GM18868 (cell line): ENCODE measurements around the gene COG1.

Experiments
- ATAC-seq: cut with Tn5 transposase; IDR thresholded peaks from one replicate; pipeline ENCODE4 v1.9.1; 2021; ENCODE audit warnings: mild to moderate bottlenecking, moderate library complexity; ENCODE audit not compliant: unreplicated experiment

The COG1 gene

DNA sequence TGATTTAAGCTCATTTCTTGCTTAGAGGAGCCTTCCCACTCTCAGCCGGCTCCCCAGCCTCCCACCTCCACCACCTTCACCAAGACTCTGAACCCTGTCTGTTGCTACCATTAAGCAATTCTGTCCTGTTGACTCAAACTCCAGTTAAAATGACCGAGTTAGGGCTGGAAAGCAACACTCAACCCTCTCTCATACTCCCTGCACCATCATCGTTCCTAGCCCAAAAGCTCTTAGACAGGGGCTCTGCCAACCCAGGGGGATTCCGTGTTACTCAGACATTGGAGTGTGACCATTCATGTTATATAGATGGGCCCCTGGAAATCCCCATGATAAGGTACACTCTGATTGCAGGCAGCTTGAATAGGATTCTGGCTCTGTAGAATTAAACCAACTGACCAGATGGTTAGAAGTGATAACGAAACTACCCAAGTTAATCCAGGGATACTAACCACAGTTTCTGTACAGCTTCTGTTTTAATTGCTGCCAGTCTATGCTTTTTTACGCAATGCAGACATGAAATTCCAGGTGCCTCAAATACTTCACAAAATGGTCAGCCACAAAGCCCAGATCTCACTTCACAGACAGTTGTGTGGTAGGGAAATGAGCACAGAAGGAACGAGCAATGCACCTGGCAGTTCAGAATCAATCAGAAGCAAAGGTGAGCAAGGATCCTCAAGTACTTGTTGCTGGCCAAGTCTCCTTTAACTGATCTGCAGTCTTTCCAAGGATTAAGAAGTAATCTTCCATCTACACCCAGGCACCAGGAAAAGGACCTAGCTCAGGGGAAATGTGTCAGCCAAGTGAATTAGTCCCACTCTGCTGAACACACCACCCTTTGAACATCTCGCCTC lies 25.9 kb upstream of the COG1 start:
- ATAC-seq: peak; percentile 66

DNA sequence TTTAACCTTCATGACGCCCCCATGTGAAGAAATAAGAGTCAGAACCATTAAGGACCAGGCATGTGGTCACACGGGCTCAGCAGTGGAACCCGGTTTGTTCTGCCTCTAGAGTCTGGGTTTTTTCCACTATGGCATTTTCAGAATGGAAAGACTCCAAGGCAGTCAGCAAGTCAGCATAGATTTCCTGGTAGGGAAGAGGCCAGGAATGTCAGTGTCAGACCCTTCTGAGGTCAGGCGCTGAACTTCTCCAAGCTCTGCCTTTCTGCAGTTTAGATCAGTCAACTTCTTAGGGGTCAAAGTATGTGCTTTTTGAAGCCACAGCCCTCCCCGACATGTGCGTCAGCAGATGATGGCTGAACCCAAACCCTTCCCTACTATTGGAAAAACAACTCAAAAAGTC lies 24.2 kb upstream of the COG1 start:
- no peak for ATAC-seq

DNA sequence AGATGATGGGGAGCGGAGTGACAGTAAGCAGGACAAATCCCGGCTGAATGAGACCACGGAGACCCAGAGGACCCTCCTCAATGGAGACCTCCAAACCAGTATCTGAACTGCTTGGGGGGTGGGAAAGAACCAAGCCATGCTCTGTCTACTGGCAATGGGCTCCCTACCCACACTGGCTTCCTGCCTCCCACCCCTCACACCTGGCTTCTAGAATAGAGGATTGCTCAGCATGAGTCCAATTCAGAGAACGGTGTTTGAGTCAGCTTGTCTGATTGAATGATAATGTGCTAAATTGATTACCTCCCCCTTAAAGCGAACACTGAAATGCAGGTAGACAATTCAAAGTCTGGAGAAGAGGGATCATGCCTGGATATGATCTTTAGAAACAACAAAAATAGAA lies 22.5 kb upstream of the COG1 start:
- ATAC-seq: no peak

DNA sequence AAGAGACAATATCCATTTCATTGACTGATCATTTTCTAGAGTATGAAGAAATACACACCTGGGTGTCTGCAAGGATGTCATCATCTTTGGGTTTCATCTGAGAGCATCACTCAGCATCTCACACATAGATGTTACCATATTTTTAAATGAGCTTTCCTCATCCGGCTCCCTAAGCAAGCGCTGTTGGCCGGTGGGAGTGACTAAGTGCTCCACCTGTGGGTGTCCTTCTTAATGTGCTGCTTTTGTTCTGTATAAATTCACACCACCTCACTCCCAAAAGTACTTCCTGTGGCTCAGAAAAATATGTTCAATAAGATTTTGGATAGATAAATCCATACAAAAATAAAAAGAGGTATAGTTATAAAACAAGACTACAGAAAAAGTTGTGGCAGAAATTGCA lies 20.6 kb upstream of the COG1 start:
- no peak for ATAC-seq

DNA sequence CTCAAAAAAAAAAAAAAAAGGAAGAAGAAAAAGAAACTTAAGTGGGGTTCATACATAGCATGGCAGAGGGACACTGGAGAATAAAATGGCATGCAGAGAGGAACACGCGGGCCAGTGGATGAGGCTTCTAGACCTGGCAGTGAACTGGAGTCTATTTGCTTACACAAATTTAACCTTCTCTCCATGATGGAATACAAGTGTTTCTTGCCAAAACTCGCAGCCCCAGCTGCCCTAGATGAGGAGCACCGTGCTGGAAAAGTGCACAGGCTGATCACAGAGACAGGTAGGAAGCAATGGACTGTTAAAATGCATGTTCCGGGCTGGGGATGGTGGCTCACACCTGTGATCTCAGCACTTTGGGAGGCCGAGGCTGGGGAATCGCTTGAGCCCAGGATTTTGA lies 18.7 kb upstream of the COG1 start:
- ATAC-seq: no peak

DNA sequence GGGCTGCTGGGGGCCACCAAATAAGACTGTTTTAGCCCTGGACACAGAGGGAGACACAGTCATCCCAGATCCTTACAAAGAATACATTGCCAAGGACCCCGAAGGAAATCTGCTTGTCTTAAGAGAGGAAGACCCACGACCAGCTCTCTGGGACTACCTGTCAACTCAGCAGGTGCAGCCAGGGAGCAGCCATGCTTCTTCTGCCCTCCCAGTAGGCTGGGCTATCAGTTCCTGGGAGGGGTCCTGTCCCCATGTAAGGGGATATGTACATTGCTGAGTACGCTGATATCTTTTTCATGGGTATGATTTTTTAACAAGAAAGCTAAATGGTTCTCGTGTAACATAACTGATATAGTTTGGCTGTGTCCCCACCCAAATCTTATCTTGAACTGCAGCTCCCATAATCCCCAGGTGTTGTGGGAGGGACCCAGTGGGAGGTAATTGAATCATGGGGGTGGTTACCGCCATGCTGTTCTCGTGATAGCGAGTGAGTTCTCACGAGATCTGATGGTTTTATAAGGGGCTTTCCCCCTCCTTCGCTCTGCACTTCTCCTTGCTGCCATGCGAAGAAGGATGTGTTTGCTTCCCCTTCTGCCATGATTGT lies 16.8 kb upstream of the COG1 start:
- no peak for ATAC-seq

DNA sequence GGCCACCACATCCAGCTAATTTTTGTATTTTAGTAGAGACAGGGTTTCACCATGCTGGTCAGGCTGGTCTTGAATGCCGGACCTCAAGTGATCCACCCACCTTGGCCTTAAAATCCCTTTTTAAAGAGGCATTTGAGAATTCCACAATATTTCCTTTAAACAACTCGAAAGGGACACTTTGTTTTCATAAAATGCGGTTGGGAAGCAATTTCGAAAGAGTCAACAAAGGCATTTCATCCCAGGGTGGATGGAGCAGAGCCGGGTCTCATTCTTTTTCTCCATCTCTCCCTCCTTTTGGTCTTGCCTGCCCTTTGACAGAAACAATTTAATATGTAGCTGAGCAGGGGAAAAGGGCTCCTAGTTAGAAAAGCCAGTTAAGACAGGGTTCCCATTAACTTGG lies 13.5 kb upstream of the COG1 start:
- no peak for ATAC-seq

DNA sequence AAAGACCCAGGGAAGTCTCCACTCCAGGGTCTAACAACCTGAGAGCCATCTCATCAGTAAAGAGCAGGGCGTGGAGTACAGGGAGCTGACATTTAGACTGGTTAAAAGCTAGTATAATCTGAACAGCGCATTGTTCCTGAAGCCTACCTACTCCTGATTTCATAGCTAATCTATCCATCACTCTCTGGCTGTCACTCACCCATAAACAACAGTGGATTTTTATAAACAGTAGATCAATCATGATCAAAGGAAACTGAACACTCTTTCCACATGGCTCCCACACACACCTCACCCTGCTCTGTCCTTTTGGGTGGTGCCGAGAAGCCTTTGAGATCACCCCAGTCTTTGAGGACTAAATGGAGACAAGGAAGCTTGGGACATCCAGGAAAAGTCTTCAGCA lies 13.0 kb upstream of the COG1 start:
- ATAC-seq: no peak

DNA sequence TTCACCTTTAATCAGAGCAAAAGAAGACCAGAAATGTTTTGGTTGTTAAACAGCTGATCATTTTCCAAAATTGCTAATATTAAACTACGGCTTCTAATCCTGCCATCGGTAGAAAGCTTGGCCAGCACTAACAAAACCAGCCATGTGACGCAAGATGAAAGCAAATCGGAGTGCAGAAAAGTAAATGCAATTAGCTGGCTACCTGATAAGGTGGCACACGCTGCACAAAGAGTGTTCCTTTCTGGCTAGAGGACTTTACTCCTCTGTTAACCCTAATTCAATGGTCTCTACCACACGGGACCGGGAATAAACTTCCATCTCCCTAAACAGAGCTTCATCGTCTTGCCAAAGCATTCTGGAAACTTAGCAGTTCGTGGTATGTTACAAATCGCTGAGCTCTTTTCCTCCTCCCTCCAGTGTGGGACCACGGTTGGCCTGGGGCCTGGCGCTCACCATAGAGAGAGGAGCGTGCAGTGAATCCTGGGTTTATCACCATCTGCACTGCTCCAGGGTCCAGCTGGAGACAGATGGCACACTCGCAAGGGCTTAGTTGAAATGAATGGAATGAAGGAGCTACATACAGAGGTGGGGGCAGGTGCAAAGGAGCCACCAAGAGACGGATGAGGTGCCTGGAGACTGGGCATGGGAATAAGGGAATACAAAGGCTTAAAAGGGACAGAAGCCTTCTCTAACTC lies 10.1 kb upstream of the COG1 start:
- ATAC-seq: no peak

DNA sequence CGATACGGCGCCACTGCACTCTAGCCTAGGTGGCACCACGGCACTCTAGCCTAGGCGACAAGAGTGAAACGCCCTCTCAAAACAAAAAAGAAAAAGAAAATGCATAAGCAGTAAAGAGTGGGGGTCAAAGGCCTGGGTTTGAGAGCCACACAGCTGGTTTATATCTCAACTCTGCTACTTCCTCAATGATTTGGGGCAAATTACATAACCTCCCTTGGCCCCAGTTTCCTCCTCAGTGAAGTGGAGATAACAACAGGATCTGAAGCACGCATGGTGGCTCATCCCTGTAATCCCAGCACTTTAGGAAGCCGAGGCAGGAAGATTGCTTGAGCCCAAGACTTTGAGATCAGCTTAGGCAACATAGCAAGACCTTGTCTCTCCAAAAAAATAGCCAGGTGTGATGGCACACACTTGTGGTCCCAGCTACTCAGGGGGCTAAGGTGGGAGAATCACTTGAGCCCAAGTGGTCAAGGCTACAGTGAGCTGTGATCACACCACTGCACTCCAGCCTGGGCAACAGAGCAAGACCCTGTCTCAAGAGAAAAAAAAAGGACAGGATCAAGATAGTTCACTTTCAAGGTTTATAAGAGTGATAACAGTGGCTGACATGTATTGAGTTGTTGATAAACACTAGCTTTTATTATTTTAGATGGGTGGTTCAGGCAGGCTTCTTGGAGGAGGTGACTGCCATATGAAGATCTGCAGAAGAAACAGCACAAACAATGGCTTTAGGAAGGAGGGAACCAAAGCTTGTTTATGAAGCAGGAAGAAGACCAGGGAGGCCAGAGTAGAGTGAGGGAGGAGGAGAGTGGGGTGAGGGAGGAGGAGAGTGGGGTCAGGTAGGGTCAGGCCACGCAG lies 8.5 kb upstream of the COG1 start:
- no peak for ATAC-seq

DNA sequence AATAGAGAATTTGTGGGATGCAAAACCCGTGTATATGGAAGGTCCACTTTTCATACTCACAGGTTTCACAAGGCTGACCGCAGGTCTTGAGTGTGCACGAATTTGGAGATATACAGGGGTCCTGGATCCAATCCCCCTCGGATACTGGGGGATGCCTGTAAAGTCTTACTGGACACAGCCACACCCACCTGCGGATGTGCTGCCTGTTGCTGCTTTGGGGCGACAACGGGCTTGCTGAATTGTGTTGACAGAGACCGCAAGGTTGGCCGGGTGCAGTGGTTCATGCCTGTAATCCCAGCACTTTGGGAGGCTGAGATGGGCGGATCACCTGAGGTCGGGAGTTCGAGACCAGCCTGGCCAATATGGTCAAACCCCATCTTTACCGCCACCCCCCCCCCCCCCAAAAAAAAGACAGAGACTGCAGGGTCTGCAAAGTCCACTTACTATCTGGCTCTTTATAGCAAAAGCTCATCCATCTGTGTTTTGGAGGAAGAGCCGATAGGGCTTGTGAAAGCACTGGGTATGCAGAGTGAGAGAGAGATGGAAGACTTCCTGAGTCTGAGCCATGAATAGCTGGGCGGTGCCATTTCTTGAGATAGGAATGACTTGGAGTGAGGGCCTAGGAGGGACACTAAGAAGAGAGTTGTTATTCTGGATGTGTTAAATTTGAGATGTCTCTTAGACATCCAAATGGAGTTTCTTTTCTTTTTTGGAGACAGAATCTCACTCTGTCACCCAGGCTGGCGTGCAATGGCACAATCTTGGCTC lies 6.4 kb upstream of the COG1 start:
- ATAC-seq: no peak

DNA sequence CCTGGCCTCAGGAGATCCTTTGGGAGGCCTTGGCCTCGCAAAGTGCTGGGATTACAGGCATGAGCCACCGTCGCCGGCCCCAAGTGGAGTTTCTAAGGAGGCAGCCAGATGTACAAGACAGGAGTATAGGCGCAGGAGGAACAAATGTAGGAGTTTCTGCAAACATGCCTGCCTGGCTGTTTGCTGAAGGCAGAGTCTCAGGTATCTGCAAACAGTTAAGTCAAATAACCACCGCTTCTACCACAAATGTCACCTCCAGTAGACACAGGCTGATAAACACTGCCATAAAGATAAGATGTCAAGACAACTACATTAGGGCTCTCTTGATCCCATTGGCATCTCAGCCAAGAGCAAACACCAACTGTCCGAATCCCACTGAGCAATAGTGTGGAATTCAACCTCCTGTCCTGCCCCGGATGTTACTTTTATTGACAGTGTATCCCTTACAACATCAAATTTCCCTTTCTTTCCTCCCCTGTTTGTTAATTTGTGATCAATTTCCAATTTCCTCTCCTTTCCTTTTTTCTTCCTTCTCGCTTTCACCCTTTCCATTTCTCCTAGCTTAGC lies 5.6 kb upstream of the COG1 start:
- ATAC-seq: no peak

DNA sequence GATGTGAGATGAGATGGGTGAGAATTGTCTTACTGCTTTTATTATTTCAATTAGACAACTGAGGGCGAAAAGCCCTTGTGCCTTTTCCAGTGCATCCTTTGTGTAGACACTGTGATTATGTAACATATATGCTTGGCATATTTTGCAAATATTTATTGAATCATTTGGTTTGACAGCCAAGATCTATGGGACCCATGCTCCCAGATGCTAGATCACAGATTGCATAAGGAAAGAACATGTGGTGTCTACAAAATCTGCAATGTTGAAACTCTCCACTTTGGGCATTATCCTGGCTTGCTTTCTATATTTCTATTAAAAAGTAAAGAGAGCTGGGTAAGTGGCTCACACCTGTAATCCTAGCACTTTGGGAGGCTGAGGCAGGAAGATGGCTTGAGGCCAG lies 4.8 kb upstream of the COG1 start:
- ATAC-seq: no peak

DNA sequence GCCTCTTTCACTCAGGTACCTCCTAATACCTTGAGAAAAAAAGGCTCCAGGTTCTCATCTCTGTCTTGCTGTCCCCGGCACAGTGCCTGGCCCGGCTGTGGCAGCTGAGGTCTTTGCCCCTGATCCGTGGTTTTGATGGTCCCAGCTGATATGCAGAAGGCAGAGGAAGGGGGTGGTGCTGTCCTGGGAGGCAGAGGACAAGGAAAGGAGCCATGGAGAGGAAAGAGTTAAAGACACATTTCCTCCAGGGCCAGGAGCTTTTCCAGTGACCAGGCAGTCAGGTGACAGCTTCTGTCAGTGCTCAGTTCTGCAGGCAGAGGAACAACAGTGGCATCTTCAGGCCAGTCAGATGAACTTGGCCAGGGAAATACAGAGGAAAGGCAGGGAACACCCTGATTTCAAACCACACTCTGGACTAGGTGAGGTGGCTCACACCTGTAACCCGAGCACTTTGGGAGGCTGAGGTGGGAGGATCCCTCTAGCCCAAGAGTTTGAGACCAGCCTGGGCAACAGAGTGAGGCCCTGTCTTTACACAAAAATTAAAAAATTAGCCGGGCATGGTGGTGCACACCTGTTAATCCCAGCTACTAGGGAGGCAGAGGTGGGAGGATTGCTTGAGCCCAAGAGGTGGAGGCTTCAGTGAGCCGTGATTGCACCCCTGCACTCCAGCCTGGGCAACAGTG lies 3.3 kb upstream of the COG1 start:
- ATAC-seq: no peak

DNA sequence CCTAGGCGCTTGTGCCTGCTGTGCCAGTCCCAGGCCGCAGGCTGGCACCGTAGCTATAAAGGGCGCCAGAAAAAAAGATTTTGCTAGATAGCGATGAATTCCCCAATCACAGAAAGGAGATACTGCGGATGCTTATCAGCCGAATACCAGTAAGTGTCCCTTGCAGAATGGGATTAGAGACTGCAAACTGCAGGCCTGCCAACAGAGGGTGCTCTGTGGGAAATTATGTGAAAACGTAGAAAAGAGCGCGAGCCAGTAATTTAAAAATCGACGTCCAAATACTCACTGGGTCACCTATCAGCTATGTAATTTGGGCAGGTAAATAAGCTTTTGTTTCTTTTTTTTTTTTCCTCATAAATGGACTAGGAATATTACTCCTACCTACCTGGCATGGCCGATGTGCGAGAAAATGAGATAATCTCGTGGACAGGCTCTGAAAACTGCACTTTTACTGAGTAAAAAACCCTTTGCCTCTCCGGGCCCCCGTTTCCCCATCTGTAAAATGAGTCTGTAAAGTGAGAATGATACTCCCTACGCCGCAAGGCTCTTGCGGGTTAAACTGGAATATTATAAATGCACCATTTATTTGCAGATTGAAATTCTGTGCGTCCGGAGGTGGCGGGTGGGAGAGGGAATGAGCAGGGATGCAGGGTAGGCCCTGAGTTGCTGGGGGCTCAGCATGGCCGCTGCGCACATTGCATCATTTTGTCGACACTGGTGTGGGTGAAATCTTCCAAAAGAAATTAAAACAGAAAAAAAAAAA lies 1.2 kb upstream of the COG1 start:
- peak; percentile 38 for ATAC-seq

DNA sequence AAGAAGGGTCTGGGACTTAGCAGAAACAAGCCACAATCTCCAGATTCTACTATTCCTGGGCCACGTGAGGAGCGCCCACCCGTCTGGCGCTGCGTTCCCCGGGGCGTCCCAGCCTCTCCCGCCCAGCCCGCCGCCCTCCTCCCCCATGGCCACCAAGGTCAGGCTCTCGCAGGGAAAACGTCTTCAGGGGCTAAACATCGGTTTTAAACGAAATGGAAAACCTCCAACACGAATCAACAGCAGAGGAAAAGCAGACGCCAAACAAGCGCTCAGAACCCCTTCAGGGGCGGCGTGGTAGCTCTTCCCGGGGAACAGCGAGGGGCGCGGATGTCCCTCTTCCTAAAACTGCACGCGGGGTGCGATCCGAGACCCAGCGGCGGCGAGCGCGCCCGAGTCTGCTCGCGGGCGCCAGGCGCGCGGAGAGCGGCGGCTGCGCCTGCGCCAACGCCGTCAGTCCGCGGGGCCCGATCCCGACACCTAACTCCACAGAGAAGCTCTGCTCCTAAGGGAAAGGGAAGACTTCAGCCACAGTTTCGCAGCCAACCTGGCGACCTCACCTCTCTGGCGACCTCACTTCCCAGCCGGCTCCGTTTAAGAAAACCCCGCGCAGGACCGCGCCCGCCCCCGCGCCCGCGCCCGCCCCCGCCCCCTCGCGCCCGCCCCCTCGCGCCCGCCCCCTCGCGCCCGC lies 505 bp upstream of the COG1 start:
- peak; percentile 64 for ATAC-seq

DNA sequence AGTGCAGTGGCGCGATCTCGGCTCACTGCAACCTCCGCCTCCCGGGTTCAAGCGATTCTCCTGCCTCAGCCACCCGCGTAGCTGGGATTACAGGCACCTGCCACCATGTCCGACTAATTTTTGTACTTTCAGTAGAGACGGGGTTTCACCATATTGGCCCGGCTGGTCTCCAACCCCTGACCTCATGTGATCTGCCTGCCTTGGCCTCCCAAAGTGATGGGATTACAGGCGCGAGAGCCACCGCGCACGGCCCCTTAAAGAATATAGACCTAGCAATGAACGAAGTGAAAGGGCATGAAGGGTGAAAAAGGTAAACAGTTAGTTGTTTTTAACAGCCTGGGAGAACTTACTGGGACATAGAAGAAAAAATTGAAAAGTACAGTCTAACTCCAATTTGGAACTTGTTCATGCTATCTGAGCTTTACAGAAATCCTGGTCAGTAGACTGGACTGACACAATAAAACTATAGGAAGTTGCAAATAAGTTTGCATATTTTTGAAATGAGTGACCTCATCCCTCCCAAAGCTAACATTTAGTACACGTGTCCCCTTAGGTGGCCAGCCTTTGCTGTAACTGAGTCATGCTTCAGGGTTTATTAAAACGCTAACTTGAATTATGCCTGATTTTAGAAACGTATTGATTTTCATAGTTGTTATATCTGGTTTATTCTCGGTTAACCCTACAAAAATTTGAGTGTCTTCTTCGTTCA lies 1.8 kb downstream of the COG1 start:
- ATAC-seq: no peak

DNA sequence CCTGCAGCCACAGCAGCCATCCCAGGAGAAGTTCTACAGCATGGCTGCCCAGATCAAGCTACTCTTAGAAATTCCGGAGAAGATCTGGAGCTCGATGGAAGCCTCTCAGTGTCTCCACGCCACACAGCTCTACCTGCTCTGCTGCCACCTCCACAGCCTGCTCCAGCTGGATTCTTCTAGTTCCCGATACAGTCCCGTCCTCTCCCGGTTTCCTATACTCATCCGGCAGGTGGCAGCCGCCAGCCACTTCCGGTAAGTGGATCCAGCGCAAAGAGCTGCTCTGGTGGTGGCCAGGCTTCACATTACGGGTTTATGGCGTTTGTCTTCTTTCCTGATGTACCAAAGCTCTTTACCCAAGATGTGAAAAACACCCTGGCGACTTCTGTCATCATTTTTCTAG lies 3.6 kb downstream of the COG1 start:
- ATAC-seq: no peak
